Pancreas (tissue), 10 donors: ENCODE data around the gene NPHP1. TPM values are rescaled to one million over a fixed set of nuclear protein-coding genes. Genes with fewer than 3 reads are reported as not detected.

ENCODE experiments used
- ATAC-seq, 4 donors: fragments of 200-7000 bp; cut with Tn5 transposase; one replicate each; pipeline versions ENCODE4 v1.8.0 to v1.9.1; 2020; ENCODE audit warnings: mild to moderate bottlenecking in 4 of 4, moderate library complexity in 4 of 4
- DNase-seq, 6 donors: peaks; one replicate each; pipeline ENCODE4 v3.0.0-alpha.2; 2020
- FAIRE-seq: peaks from 2 replicates; lab custom pipeline; 2012; peaks lifted over from hg19 to GRCh38; lab: Jason Lieb, UNC
- H3K27ac ChIP-seq, 4 donors: fragments of 200-600 bp; sonication (generic); 1 replicate in 3 of 4; 2 replicates in 1 of 4; pipeline versions ENCODE4 v1.5.0 to v1.8.0; 2020
- H3K27me3 ChIP-seq, 4 donors: fragments of 200-600 bp; one replicate each; pipeline ENCODE4 v1.8.0; 2021
- H3K36me3 ChIP-seq, 3 donors: fragments of 200-600 bp; sonication (generic) in 1 of 3; one replicate each; pipeline versions ENCODE4 v1.5.0 to v1.8.0; 2020 to 2021
- H3K4me1 ChIP-seq, 3 donors: fragments of 200-600 bp; one replicate each; pipeline ENCODE4 v1.8.0; 2021
- H3K4me3 ChIP-seq, 4 donors: fragments of 200-600 bp; sonication (generic) in 2 of 4; one replicate each; pipeline versions ENCODE4 v1.5.0 to v1.8.0; 2020 to 2021
- H3K9me3 ChIP-seq, 4 donors: fragments of 200-600 bp; one replicate each; pipeline ENCODE4 v1.8.0; 2021
- WGBS, 2 donors: extraction: QIAGEN DNeasy Blood & Tissue Kit; methylation state at CpG; one replicate each; pipeline ENCODE4 v1.1.7; 2013; 5-methylcytosine and 5-hydroxymethylcytosine counted together
- intact Hi-C, 3 donors: fragments of 100-400 bp; cut with DNase I; formaldehyde crosslinking; loops; one replicate each; pipeline versions ENCODE4 v1.11.1 to v1.14.2; 2022
- polyA plus RNA-seq, 2 donors: library from polyadenylated mRNA; stranded (reverse); fragments of 200-250 nt; gene quantifications; one replicate each; pipeline ENCODE4 v1.2.3, GENCODE V29; 2013
- total RNA-seq, 6 donors: library from RNA; stranded (reverse); fragmentation: NEBNext Ultra II Directional in 4 of 6; extraction: Animal tissue kit (Norgen Biotek cat#: 25700) in 4 of 6; gene quantifications; one replicate each; pipeline versions ENCODE4 v1.2.1 to v1.2.4, GENCODE V29; 2021 to 2023
- TF ChIP-seq, protein P1 (sequence below), 4 donors: fragments of 200-600 bp; sonication (generic) in 3 of 4; IDR thresholded peaks; one replicate each; pipeline versions ENCODE4 v1.5.0 to v1.8.0; 2021; ENCODE audit warnings: antibody characterized with exemption in 4 of 4
- donor health status: healthy with polysubstance abuse.
- donor health status: DM: no; HTN: no; CAD: no; lungs with moderate emphysema.
- donor health status: DM: no; HTN: no; CAD: no.
- donor health status: control.
- donor health status: control.
- donor health status: Bipolar disorder and iron deficiency.
- donor health status: DM: yes; HTN: yes; CAD: no.
- donor health status: DM: no; HTN: no; CAD: no.
- donor health status: DM: no; HTN: no; CAD: no.
- donor health status: DM: yes; HTN: yes; CAD: no.

The NPHP1 gene
- total and polyA plus RNA-seq, 8 donors = 1.2 to 9.2 (median 2.5) TPM

DNA sequence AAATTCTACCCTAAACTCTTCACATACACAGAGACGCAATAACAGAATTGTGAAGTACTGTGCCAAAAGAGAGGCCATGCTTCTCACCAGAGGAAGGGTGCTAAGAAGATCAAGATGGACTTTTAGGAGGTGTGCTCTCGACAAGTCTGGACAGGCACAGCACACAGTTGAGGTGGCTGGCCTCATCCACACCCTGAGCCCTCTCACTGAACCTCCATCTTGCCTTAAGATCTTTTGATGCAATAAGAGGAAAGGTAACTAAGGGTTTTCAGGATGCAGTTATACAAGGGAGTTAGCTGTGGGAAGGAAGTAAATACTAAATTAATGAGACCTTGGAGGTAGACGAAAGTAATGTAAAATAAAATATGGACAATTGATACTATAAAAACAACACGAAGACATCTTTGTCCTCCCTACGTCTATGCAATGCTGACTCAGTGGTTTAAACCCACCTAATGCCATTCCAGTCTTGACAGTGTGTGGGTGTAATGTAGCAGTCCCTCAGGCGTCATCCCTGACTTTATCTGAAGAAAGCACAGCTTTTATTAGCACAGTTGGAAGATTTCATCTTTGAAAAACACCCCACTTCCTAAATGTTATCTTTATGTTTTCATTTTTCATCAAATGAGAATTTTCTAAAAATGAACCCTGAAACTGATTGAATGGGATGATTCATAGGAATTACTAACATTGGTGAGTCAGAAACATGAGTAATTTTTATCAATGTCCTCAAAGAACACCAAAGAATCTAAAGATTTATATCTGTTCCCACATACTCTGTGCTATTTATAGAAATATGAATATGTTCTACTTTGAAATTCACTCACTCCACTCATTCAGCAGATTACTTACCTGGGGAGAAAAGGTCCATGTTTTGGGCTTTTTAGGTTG lies 55.2 kb downstream of the NPHP1 start:
- FAIRE-seq (no peak), ATAC-seq (peak in 2 of 4 donors; percentile 23 to 49), DNase-seq (no peak)
- Histone ChIP-seq H3K27me3 (no peaks in the 10 kb centered on the region), H3K36me3 (no peaks in the 10 kb centered on the region), H3K4me1 (no peaks in the 10 kb centered on the region), H3K9me3 (no peaks in the 10 kb centered on the region), H3K4me3 (no peak overlapping the region), H3K27ac (no peak overlapping the region)
- intact Hi-C loops = no loop called here
- WGBS, 2 donors = 63 to 84% methylated on average over 6 of the region's 6 CpGs
- TF ChIP-seq, protein P1, sequence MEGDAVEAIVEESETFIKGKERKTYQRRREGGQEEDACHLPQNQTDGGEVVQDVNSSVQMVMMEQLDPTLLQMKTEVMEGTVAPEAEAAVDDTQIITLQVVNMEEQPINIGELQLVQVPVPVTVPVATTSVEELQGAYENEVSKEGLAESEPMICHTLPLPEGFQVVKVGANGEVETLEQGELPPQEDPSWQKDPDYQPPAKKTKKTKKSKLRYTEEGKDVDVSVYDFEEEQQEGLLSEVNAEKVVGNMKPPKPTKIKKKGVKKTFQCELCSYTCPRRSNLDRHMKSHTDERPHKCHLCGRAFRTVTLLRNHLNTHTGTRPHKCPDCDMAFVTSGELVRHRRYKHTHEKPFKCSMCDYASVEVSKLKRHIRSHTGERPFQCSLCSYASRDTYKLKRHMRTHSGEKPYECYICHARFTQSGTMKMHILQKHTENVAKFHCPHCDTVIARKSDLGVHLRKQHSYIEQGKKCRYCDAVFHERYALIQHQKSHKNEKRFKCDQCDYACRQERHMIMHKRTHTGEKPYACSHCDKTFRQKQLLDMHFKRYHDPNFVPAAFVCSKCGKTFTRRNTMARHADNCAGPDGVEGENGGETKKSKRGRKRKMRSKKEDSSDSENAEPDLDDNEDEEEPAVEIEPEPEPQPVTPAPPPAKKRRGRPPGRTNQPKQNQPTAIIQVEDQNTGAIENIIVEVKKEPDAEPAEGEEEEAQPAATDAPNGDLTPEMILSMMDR (IDR thresholded peaks at IDR 0.05) = no peak

DNA sequence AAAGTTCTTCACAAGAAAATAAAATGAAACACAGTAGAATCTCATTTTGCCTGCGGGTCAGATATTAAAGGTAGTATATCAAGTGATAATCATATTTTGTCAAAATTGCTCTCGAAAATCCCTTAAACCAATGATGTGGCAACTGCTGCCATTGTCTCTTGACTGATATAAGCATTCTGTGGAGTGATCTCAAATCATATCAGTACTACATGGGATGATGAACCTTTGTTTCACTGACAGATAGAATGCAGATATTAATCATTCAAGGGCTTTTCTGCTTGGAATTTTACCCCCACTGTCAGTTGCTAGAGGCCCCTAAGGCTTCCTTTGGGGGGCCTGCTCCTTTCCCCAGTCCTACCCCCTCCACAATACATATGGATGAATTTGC lies 57.9 kb downstream of the NPHP1 start:
- no peaks in the 10 kb centered on the region for H3K9me3 ChIP-seq
- no peak overlapping the region for H3K4me3 ChIP-seq
- WGBS, 2 donors = 79 to 87% methylated on average over 2 of the region's 2 CpGs
- no peak for FAIRE-seq
- no peaks in the 10 kb centered on the region for H3K27me3 ChIP-seq
- TF ChIP-seq, protein P1 (IDR thresholded peaks at IDR 0.05) = no peak
- H3K4me1 ChIP-seq = no peaks in the 10 kb centered on the region
- no peak for ATAC-seq
- H3K27ac ChIP-seq = no peak overlapping the region
- peaks cover 0 to 3% (median 0%) of the 10 kb centered on the region in 3 donors for H3K36me3 ChIP-seq
- intact Hi-C loops = no loop called here
- no peak for DNase-seq

DNA sequence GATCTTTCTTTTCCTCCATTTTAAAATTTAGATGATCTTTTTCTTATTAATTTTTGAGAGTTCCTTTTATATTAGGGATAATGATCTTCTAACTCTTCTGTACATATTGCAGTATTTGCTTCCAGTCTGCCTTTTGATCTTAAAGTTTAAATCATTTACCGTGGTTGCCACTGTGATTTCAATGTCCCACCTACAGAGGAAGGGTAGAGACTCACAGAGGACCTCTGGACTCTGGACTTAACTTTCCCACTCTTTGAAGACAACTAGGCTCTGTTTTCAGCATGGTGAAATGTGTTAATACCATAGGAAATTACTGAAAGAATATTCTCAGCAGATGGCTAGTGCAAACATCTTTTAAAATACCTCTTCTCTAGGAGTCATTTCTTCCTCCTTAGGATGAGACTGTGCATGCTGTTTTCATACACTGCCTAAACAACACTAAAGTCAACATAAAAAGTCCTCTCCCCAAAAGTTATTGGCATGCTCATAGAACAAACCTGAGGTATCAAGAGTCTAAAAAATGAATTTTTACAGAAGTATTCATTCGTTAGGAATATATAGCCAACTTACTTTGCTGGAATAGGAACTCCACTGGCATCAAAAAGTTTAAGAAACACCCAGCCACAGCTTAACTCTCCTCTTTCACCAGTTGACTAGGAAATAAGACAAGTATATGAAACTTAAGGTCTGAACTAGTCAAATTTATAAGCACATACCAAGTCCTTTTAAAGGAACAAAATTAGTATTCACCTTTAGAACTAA lies 58.4 kb downstream of the NPHP1 start:
- Histone ChIP-seq H3K36me3 (peaks cover 0 to 3% (median 0%) of the 10 kb centered on the region in 3 donors), H3K4me3 (no peak overlapping the region), H3K9me3 (no peaks in the 10 kb centered on the region), H3K27ac (no peak overlapping the region), H3K27me3 (no peaks in the 10 kb centered on the region), H3K4me1 (no peaks in the 10 kb centered on the region)
- TF ChIP-seq, protein P1 (IDR thresholded peaks at IDR 0.05) = no peak
- 68 to 72% methylated on average over 2 of the region's 2 CpGs for WGBS, 2 donors
- ATAC-seq (no peak), FAIRE-seq (no peak), DNase-seq (no peak)
- intact Hi-C loops = no loop called here

DNA sequence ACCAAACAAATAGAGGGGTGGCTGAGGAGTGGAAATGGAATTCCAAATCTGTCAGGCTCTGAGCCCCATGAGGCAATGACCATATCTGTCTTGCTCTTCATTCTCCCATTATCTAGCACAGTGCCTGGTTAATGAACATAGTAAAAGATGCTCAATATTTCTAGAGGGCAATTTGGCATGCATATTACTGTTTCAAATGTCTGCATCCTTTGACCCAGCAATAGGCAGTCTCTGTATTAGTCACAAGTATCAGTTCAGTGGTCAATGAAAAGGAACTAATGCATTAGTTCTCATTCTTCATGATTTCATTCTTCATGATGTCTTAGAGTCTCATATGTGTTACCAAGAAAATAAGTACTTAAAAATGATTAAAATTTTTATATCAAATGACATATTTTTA lies 60.8 kb downstream of the NPHP1 start:
- Histone ChIP-seq H3K27me3 (no peaks in the 10 kb centered on the region), H3K4me1 (no peaks in the 10 kb centered on the region), H3K9me3 (no peaks in the 10 kb centered on the region), H3K27ac (no peak overlapping the region), H3K36me3 (peaks cover 0 to 3% (median 0%) of the 10 kb centered on the region in 3 donors), H3K4me3 (no peak overlapping the region)
- TF ChIP-seq, protein P1 (IDR thresholded peaks at IDR 0.05) = no peak
- ATAC-seq (no peak), DNase-seq (no peak), FAIRE-seq (no peak)
- intact Hi-C loops = no loop called here
